GM19468 (cell line): ENCODE data around the gene DMD.

ENCODE experiments used
- ATAC-seq: cut with Tn5 transposase; IDR thresholded peaks from one replicate; pipeline ENCODE4 v1.9.1; 2021; ENCODE audit warnings: mild to moderate bottlenecking, moderate library complexity, moderate number of reproducible peaks; ENCODE audit not compliant: unreplicated experiment; ENCODE audit errors: extremely low read depth

The DMD gene

DNA sequence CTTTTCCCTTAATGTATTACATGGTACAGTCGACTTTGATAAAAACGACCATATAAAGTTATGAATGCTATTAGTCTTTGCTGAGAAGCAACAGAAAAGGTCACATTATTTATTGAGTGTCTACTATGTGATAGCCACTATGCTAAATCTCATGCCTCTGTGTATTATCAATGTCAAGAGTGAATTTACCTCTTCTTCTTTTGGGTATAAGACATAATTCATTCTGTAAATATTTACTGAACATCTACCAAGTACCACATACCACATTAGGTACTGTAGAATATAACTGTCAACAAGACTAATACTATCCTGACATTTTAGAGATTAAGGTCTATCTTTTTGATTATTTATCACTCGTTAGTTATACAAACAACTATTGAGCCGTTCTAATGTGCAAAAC, 1870.8 kb downstream of the DMD start:
- ATAC-seq, result no peak

DNA sequence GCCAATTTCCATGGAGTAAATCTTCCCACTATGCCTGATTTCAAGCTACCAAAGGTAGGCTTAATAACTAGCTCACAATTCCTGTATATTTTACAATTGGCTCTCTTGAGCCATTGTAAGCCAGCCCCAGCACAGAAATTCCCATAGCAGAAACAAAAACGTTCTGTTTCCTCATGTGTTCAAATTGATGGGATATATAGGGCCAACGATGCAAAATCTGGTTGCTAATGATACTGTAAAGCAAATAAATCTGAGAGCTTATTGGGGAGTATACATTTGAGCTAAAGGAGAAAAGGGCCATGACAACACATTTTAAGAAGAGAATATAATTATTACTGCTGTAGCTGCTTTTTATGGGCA, 1872.4 kb downstream of the DMD start:
- ATAC-seq, result no peak

DNA sequence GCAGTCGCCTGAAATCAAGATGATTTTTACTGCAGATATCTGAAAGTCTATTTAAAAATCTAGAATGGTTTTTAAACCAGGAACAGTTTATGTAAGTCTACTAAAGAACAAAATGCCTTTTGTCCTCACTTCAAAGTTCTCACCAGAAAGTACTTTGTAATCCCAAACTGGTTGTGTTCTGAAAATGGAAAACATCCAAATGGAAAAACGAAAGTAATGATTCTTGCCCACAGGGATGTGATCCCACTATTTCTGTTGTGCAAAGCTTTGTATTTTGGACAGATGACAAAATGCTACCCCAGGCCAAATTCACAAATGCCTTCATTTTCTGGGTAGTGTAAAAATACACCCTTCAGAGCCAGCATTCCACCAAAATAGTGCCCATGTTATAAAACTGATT, 1874.0 kb downstream of the DMD start:
- no peak for ATAC-seq

DNA sequence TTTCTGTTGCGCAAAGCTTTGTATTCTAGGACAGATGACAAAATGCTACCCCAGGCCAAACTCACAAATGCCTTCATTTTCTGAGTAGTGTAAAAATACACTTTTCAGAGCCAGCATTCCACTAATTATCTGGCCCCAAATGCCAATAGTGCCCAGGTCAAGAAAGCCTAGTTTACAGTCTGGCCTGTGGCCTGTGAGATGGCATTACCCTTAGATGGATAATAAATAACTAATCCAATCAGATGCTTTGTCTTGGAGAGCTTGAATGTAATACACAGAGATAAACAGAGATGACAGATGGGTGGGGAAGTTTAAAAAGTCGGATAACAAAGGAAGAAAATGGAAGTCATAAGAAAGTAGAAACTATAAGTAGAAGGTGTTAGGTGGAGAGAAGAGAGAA, 1874.9 kb downstream of the DMD start:
- no peak for ATAC-seq

DNA sequence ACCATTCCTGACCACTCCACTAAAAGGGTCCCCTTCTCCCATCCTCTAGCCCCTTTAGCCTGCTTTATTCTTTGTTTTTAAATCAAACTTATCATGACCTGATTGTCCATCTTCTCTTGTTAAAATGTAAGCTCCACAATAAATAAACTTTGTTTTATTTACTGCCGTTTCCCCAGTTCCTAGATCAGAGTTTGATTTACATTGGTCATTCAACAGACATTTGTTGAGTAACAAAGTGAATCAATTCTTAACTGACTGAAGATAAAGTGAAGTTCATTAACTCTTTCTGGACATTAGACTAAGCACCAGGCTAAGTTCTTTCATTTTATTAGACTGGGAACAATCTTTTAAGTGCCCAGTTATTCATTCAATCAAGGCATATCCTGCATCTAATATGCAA, 1876.4 kb downstream of the DMD start:
- ATAC-seq, result no peak

DNA sequence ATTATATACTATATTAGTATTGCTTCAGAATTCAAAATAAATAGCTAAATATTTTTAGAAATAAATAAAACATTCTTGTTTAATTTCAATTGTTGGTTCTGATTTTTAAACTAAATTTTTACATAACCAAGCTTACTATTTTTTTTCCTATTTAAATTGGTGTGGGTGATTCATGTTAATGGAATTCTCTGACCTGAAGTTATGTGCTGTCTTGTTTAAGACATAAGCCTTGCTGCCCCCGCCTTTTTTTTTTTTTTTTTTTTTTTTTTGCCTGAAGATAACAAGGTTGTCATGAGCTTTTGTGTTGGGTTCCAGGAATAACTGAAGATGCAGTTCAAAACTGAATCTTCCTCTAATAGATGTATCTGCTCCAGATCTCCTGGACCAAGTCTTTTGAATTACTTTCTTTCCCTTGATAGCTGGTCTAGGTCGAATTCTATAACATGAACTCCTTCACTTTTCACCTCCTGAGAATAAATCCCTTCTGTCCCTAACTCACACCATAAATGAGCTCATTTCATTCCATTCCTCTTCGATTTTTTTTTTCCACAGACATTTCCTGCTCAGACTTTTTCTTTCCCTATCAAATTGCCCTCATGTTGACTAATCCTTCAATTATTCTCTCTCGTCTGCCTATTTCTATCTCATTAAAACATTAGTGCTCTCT, 1878.1 kb downstream of the DMD start:
- no peak for ATAC-seq

DNA sequence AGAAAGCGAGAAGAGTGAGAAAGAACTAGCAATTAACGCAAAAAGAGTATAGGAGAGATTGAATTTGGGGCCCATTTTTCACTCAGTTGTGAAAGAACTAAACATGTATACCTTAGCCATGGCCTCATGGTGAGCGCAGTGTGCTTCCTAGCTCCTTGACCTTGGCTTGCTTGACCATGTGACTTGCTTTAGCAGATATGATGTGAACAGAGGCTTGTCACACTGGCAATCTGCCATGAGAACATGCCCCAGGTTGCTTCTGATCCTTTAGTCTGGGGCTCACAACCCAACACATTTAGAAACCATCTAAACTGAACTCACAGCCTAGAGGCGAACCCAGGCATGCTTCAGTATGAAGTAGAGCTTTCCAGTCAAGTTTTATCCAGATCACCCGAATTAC, 1879.4 kb downstream of the DMD start:
- no peak for ATAC-seq

DNA sequence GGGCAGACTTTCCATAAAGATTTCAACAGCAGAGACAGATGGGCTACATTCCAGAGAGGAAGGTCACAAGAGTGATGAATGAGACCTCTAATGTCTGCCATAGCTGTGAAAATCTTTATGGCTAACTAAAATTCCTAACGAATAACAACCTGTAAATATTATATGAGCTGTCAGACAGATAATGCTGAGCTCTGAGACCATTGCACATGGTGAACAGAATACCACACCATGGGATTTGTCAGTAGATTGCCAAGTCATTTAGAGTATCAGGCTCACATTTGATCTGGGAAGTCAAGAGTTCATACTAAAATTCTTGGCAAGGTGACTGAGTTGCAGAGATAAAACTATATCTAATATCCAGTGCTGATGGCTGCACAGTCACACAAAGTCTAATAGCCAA, 1880.3 kb downstream of the DMD start:
- ATAC-seq, result no peak

DNA sequence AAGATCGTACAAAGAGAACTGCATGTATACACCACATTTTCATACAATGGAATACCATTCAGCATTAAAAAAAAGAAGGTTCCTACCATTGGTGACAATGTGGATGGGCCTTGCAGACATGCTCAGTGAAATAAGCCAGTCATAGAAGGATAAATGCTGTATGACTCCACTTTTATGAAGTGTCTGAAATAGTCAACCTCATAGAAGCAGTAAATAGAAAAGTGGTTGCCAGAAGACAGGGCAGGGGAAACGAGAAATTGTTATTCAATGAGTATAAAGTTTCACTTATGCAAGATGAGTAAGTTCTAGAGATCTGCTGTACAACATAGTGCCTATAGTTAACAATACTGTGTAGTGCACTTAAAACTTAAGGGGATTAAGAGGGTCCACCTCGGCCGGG, 1882.1 kb downstream of the DMD start:
- no peak for ATAC-seq

DNA sequence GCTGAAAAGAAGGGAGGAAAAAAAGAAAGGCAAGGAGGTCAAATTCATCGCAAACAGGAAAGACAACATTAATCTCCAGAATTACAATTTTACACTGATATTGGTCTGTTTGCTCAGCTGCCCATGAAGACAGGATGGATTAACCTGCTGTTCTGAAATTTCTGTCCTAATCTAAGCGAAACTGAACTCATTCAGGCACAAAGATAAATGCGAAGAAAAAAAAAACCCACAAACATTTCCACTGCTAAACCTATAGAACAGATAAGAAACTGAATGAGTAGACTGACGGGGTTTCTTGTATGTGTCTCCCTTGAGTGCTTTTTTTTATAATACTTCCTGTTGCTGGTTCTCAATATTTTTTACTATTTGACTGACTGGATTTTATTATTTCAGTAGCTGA, 1887.7 kb downstream of the DMD start:
- ATAC-seq, result peak; percentile 83

DNA sequence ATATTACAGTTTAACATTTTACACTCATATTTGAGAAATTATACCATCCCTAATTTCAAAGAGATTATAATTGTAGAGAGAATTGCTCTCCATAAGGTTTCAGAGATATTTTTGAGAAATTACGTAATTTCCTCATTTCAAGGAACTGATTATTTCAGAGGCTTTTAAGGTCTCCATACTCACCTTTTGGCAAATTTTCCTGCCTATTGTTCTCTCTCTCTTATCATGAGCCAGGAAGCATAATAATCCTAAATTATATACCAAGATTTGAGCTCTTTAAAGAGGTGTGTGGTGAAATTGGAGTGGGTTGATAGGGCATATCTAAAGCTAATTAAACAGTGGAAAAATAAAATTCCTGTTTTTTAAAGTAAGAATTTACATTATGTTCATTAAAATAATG, 1890.6 kb downstream of the DMD start:
- ATAC-seq, result no peak

DNA sequence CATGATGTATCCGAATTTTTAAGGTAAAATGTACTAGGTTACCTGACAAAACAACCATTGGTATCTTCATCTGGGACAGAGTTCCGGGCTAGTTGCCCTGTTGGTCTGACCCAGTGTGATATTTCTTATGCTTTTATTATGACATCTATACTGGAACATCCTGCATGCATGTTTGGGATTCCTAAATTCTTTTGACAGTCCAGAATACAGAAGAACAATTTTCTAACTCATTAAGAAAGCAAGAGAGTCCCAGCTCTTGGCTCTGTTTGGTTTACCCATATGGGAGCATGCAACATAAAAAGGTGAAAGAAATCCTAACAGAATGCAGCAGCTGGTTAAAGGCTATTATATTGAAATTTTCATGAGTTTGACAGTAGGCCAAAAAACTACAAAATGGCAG, 1891.8 kb downstream of the DMD start:
- ATAC-seq, result no peak

DNA sequence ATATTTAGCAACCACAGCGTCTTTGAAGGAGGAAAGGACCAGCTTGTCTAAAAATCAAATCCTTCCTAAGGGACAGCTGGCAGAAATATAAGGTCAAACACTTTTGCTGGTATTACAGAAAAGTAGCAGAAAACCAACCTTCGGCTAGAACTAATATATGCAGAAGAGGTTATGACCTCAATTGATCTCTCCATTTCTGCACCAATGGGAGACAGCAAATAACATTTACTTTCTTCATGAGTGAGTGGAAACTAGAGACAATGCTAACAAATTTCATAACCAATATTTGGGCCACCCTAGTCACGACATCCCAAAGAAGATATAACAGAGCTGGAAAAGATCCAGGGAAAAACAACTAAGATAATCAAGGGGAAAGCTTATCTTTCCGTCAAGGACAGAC, 1892.5 kb downstream of the DMD start:
- no peak for ATAC-seq

DNA sequence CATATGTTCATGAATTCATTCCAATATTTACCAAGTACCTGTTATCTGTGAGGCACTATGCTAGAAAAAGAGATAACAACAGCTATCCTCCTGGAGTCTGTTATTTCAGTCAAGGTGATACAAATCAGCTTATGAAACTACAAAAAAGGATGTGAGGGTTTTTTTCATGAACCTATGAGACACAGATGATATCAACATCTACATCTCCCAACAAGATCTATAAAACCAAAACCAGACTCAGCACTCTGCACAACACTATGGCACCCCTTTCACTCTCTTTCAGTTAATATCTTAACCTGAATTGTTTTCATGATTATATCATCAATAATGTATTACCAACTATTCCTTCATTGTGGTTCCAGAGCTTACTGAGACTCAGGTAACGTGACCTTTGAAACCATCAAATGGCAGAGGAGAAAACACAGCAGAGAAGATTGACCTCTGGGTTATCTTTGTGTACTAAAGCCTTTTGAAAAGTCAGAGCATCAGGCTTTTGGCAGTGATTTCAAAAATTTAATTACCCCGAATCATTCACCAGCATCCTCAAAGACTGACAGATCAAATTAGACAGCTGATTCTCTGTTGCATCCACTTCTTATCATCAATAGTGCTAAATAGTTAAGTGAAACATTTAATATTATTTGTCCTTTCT, 1894.9 kb downstream of the DMD start:
- no peak for ATAC-seq

DNA sequence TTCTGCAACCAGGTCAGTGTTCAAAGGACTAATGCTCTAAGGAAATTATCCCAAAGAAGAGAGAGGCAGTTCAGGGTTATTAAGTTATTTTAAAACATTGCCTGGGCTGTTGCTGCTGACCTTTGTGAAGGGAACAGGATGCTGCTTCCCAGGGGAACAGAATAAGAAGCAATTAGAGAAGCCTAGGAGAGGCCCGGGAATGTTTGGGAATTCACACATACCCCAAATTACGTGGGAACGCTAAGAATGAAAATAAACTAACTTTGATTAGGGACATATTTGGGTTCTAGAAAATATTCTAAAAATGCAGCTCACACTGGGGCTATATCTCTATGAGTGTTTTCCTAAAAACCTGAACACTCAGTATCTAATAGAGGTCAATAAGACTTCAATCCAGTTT, 1896.4 kb downstream of the DMD start:
- no peak for ATAC-seq

DNA sequence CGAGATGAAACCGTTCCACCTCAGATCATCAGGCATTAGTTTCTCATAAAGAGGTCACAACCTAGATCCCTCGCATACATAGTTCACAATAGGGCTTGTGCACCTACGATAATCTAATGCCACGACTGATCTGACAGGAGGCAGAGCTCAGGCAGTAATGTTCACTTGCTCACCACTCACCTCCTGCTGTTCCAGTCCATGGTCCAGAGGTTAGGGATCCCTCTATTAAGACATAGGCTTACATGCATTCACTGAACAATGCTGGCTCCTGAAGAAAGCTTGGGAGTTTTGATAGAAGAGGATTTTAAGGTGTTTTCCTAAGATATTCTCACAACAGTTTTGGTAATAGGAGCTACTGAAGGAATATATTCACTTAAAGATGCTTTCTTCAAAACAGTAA, 1903.4 kb downstream of the DMD start:
- no peak for ATAC-seq

DNA sequence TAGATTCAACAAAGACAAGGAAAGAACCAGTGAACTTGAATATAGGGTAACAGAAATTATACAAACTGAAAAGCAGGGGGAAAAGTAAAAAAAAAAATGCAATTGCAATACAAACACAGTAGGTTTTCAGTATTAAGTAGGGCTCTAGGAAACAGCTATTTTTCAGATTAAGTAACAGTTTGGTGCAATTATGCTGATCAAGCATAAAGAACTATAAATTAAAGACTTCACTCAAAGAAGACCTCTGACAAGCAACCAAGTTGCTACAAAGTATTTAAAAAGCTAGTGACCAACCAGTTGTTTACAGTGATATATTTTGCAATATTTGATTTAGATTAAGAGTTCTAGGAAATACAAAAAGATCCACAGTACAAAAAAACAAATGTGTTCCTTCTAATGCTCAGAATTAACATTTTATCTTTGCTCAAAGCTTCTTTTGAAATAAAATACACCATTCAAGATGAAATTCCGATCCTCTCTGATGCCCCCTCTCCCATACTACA, 1908.7 kb downstream of the DMD start:
- ATAC-seq, result no peak

DNA sequence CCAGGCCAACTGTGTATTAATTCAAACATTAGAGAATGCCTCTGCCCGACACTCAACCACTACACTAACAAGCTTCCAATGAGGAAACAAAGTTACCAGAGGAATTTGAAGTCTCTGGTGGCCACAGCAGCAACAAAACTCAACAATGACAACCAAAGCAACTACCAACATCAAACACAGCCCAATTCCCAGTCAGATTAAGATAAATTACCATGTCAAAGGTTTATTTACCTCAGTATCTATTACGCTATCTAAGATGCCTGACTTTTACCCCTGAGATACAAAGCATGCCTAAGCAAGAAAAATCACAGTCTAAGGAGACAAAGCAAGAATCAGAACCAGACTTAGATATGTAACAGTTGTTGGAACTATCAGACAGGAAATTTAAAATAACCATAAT, 1909.4 kb downstream of the DMD start:
- ATAC-seq, result no peak

DNA sequence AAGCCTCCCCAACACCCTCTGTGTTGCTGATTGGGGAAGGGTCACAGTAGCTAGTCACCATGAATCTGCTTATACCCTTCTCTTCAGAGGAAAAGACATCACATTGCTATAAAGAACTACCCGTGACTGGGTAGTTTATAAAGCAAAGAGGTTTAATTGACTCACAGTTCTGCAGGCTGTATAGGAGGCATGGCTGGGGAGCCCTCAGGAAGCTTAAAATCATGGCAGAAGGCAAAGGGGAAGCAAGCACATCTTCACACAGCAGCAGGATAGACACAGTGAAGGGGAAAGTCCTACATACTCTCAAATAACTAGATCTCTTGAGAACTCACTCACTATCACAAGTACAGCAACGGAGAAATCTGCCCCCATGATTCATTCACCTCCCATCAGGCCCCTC, 1910.1 kb downstream of the DMD start:
- ATAC-seq, result no peak

DNA sequence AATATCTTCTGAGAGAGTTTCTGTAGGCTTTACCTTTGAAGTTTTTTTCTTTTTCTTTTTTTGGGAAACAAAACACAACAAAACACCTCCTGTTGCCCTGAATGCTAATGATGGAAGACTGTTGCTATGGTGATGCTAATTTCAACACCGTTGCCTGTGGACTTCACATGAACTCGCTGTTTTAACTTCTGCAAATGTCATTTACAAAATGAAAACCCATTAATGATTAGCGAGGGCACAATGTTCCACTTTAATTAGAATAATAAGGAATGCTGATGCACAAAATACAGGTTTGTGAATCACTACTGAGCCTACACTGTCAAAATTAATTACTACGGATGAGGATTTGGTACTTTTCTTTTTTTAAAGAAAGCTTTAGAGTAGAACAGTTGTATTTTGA, 1912.4 kb downstream of the DMD start:
- ATAC-seq, result no peak

DNA sequence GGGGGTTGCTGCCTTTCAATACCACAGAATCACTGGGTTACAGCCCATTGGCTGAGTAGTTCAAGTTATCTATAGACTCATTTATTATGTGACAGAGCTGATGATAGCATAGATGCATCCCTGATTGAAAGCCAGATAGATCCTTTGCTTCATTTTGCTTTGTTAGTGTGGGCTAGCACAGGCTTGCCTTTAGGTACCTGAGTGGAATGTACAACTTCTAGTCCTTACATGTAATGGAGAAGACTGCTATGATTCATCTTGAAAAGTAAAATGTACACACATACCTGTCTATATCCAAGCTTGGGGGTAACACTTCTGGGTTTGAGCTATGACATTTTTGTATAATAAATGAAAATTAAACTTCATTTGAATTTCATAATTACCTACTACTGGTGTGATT, 1913.5 kb downstream of the DMD start:
- ATAC-seq, result no peak

DNA sequence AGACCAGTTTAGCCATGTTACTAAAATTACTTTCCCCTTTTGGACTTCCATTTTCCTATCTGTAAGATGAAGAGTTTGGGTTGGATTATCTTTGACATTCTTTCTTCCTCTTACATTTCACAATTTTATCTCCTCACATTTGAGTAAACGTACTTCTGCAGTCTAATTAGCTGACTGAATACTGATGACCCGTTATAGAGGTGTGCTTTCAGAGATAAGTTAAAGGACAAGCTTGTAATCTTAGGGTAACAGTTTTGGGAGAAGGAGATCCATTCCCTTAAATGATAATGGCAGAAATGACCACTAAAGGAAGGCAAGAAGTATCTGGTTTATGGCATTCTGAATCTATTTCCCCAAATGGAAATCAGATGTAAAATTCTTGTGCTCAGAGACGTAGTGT, 1916.9 kb downstream of the DMD start:
- no peak for ATAC-seq
